ENCODE measurements around the gene AKT1. TPM values are rescaled to one million over a fixed set of nuclear protein-coding genes. Genes with fewer than 3 reads are reported as not detected.
A peak's percentile ranks its signal among the peaks of the same experiment; 100 is the strongest.

The AKT1 gene
- total and polyA plus RNA-seq, 2 of the 13 experiments (the other 11 are each of a cell fraction or from before 2014, with no cell fraction given) = 96.2 to 116 TPM

- no peak; the same call in 1 of the 2 replicates for TF ChIP-seq ZNF367 (CRISPR knock-in tag; IDR thresholded peaks at IDR 0.05; ENCODE audit: borderline replicate concordance)
- 0 out of 2 replicates have a peak, but pooled peaks have one; percentile 75 for TF ChIP-seq RARG (CRISPR knock-in tag; IDR thresholded peaks at IDR 0.05; ENCODE audit: low read depth)
- TF ChIP-seq FUBP1 (CRISPR knock-in tag; IDR thresholded peaks at IDR 0.05; ENCODE audit: borderline replicate concordance) = no peak
- TF ChIP-seq ZNF768 (CRISPR knock-in tag; IDR thresholded peaks at IDR 0.05) = peak; percentile 69; the same call in 1 of the 2 replicates
- TF ChIP-seq TBL1XR1 (IDR thresholded peaks at IDR 0.05; ENCODE audit: borderline replicate concordance, low read length, partially characterized antibody) = no peak
- no peak; the same call in 1 of the 2 replicates for TF ChIP-seq ZNF414 (CRISPR knock-in tag; IDR thresholded peaks at IDR 0.05)
- peak; percentile 69 for TF ChIP-seq ZZZ3 (CRISPR knock-in tag; IDR thresholded peaks at IDR 0.05; ENCODE audit: borderline replicate concordance)
- TF ChIP-seq ZNF713 (CRISPR knock-in tag; IDR thresholded peaks at IDR 0.05) = no peak; the same call in 1 of the 2 replicates
- peak; percentile 48; the same call in 1 of the 2 replicates for TF ChIP-seq ZBTB8A (CRISPR knock-in tag; IDR thresholded peaks at IDR 0.05; ENCODE audit: borderline replicate concordance, low read depth)
- TF ChIP-seq ZNF431 (CRISPR knock-in tag; IDR thresholded peaks at IDR 0.05; ENCODE audit: borderline replicate concordance, low read depth) = peak; percentile 93
- peak; percentile 89 for TF ChIP-seq THAP11 (CRISPR knock-in tag; IDR thresholded peaks at IDR 0.05)
- TF ChIP-seq HOXA5 (CRISPR knock-in tag; IDR thresholded peaks at IDR 0.05) = 0 out of 2 replicates have a peak, but pooled peaks have one; percentile 24
- TF ChIP-seq PAX8 (CRISPR knock-in tag; IDR thresholded peaks at IDR 0.05; ENCODE audit: borderline replicate concordance) = peak; percentile 85; the same call in 1 of the 2 replicates
- TF ChIP-seq CEBPG (CRISPR knock-in tag; IDR thresholded peaks at IDR 0.05) = no peak
- TF ChIP-seq GATA4 (IDR thresholded peaks at IDR 0.05; ENCODE audit: borderline replicate concordance, low read depth) = peak; percentile 36; the same call in 1 of the 2 replicates
- TF ChIP-seq CENPT (CRISPR knock-in tag; IDR thresholded peaks at IDR 0.05; ENCODE audit: low read depth) = no peak
- TF ChIP-seq, protein P1, sequence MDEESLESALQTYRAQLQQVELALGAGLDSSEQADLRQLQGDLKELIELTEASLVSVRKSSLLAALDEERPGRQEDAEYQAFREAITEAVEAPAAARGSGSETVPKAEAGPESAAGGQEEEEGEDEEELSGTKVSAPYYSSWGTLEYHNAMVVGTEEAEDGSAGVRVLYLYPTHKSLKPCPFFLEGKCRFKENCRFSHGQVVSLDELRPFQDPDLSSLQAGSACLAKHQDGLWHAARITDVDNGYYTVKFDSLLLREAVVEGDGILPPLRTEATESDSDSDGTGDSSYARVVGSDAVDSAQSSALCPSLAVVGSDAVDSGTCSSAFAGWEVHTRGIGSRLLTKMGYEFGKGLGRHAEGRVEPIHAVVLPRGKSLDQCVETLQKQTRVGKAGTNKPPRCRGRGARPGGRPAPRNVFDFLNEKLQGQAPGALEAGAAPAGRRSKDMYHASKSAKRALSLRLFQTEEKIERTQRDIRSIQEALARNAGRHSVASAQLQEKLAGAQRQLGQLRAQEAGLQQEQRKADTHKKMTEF (CRISPR knock-in tag; IDR thresholded peaks at IDR 0.05) = peak; percentile 89; the same call in 1 of the 2 replicates
- TF ChIP-seq SP5 (CRISPR knock-in tag; IDR thresholded peaks at IDR 0.05; ENCODE audit: borderline replicate concordance, low read depth) = peak; percentile 86
- no peak; the same call in 1 of the 2 replicates for TF ChIP-seq ELF4 (CRISPR knock-in tag; IDR thresholded peaks at IDR 0.05; ENCODE audit: borderline replicate concordance)
- TF ChIP-seq KDM4B (CRISPR knock-in tag; IDR thresholded peaks at IDR 0.05) = peak; percentile 76; the same call in 1 of the 2 replicates
- TF ChIP-seq POLR2AphosphoS2 (IDR thresholded peaks at IDR 0.05; ENCODE audit: low read depth, low read length) = peak; percentile 28; the same call in 1 of the 2 replicates
- peak; percentile 76; the same call in 1 of the 2 replicates for TF ChIP-seq MXD4 (CRISPR knock-in tag; IDR thresholded peaks at IDR 0.05)
- peak; percentile 60 for TF ChIP-seq MED8 (CRISPR knock-in tag; IDR thresholded peaks at IDR 0.05; ENCODE audit: insufficient replicate concordance)
- no peak for TF ChIP-seq HOXA9 (CRISPR knock-in tag; IDR thresholded peaks at IDR 0.05; ENCODE audit: borderline replicate concordance)
- no peak for TF ChIP-seq ZNF207 (IDR thresholded peaks at IDR 0.05; ENCODE audit: borderline replicate concordance)
- peak; percentile 93 for TF ChIP-seq ZNF343 (CRISPR knock-in tag; IDR thresholded peaks at IDR 0.05)
Measured at GRCh38 chr14:104752735-104753527, 42.6 kb downstream of the AKT1 start, which contains the start of gene SIVA1 (continued).
